ENCODE results near the gene PIP5KL1. TPM values are rescaled to one million over a fixed set of nuclear protein-coding genes. Genes with fewer than 3 reads are reported as not detected.
A peak's percentile ranks its signal among the peaks of the same experiment; 100 is the strongest.

Gene PIP5KL1
- total and polyA plus RNA-seq, 7 experiments from 2014 or later, result 0.17 to 2.9 (median 1.9) TPM; not detected in 1

DNA sequence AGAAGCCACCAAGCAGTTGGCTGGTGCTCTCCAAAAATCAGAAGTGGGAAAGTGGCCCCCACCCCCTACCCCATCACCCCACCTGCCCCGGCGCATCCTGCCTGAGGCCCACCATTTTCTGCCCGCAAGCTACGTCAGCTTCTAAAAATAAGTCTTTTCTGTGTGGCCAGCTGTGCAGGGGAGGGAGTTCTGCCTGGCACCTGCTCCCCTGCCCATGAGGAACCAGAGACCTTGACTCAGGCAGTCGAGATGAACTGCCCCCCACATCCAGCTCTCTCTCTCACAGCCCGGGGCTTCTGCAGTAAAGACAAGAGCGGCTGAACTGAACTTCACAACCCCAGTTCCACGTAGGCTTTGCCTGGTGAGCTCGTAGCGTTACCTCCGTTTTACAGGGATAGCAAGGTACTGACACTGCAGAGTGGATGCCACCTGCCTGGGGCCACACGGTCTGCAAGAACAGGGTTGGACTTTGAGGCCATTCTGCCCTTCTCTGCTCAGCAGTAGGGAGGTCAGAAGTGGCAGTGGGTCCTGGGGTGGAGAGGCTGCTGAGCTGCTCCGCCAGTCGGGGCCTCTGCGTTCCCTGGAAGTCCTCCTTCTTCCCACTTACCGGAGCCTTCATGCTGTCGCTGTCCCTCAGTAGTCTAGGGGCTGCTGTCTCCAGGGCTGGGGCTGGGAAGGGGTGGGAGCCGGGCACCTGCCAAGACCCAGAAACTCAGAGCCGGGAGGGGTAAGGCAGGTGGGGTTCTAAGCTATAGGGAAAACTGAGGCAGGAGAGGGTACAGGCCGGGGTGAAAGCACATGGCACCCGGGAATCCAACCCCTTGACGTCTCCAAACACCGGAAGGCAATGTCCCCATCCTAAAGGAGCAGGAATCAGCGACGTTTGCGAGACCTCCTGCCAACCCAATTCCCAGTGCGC, 14.5 kb downstream of the PIP5KL1 start:
- intact Hi-C loops (cut with micrococcal nuclease), result loop anchor here (1.0 to 5.0 kb wide), 7 partner anchors 14 to 691 kb away; partner anchors contain the start of genes STXBP1 (in 2 of the 2), FPGS (in 1 of the 2) and PIP5KL1 (in 1 of the 2)
- Histone ChIP-seq H3K36me3 (ENCODE audit: control insufficient read depth in 2 of 3, insufficient read depth in 3 of 3, low read length in 3 of 3) (peaks cover 0 to 31% (median 0%) of the 10 kb centered on the region in 3 experiments), H3K9me3 (ENCODE audit: control insufficient read depth in 2 of 3, low read length in 3 of 3) (no peaks in the 10 kb centered on the region), H3K4me3 (ENCODE audit: low read length) (peak overlapping the region; percentile 86), H3K4me1 (ENCODE audit: control insufficient read depth in 2 of 2, insufficient read depth in 2 of 2, low read length in 2 of 2) (peaks cover 24 to 31% of the 10 kb centered on the region in 2 donors), H3K27ac (ENCODE audit: low read depth, low read length) (peak overlapping the region; percentile 81), H3K27me3 (ENCODE audit: control insufficient read depth in 2 of 2, insufficient read depth in 2 of 2, low read length in 2 of 2) (no peaks in the 10 kb centered on the region)
- Mint-ChIP-seq H3K27ac (peak overlapping the region; percentile 69 to 95 (median 87)), H3K27me3 (no peaks in the 10 kb centered on the region), H3K36me3 (peaks cover 0 to 14% (median 1%) of the 10 kb centered on the region in 5 donors), H3K4me3 (peak overlapping the region; percentile 76 to 91 (median 86)), H3K9me3 (no peaks in the 10 kb centered on the region), H3K4me1 (peaks cover 23 to 64% (median 48%) of the 10 kb centered on the region in 7 donors)
- CTCF ChIA-PET, result interaction anchor here (0.6 to 2.5 kb wide), 9 partner anchors 10 to 326 kb away, joined by 3 to 12 read pairs (median 3); partner anchors contain the start of genes SH2D3C and TOR2A
- DNase-seq (peak in 7 of 9 donors; percentile 43 to 80 (median 52)), ATAC-seq (peak; percentile 6)
- POLR2A ChIA-PET, result interaction anchor here (0.5 to 4.9 kb wide), 21 partner anchors 12 to 1921 kb away, joined by 3 to 81 read pairs (median 3); partner anchors contain the start of genes CDK9, PTRH1, ST6GALNAC6 and TTC16

DNA sequence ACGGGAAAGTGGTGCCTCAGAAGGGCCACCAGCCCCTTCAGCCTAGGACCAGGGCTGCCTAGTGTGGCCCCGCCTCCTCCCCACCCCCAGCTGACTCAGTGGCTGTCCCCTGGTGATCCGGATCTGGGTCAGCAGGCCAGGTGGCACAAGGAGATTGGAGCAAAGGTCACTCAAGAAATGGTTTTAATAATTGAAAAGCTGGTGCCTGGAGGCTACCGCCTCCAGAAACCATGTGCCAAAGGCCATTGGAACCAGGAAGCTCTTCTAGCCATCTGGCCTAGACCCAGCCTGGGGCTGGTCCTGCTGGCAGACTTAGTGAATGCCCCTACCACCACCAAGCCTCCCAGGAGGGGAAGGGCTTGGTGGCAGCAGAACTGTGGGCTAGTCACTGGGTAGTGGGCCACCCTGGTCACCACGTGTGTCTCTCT, 15.2 kb downstream of the PIP5KL1 start:
- Histone ChIP-seq H3K27me3 (ENCODE audit: control insufficient read depth in 2 of 2, insufficient read depth in 2 of 2, low read length in 2 of 2) (no peaks in the 10 kb centered on the region), H3K36me3 (ENCODE audit: control insufficient read depth in 2 of 3, insufficient read depth in 3 of 3, low read length in 3 of 3) (peaks cover 0 to 38% (median 0%) of the 10 kb centered on the region in 3 experiments), H3K27ac (ENCODE audit: low read depth, low read length) (peak overlapping the region; percentile 81), H3K9me3 (ENCODE audit: control insufficient read depth in 2 of 3, low read length in 3 of 3) (no peaks in the 10 kb centered on the region), H3K4me1 (ENCODE audit: control insufficient read depth in 2 of 2, insufficient read depth in 2 of 2, low read length in 2 of 2) (peaks cover 24 to 31% of the 10 kb centered on the region in 2 donors), H3K4me3 (ENCODE audit: low read length) (peak overlapping the region; percentile 19)
- intact Hi-C loops (cut with micrococcal nuclease), result loop anchor here (5.0 kb wide), 3 partner anchors 33 to 348 kb away; partner anchors contain the start of gene STXBP1 (in 1 of the 2)
- ATAC-seq (no peak), DNase-seq (no peak)
- peaks cover 4 to 20% (median 7%) of the 10 kb centered on the region in 5 donors for H3K36me3 Mint-ChIP-seq
- CTCF ChIA-PET, result interaction anchor here (1.0 to 2.3 kb wide), 5 partner anchors 9 to 137 kb away, joined by 3 to 12 read pairs (median 4); partner anchors contain the start of gene SH2D3C
- peak overlapping the region; percentile 76 to 91 (median 86) for H3K4me3 Mint-ChIP-seq
- peak overlapping the region in 8 of 9 donors; percentile 69 to 95 (median 84) for H3K27ac Mint-ChIP-seq
- H3K27me3 Mint-ChIP-seq, result no peaks in the 10 kb centered on the region
- no peaks in the 10 kb centered on the region for H3K9me3 Mint-ChIP-seq
- H3K4me1 Mint-ChIP-seq, result peaks cover 30 to 66% (median 54%) of the 10 kb centered on the region in 7 donors
- POLR2A ChIA-PET, result interaction anchor here (0.8 to 4.9 kb wide), 13 partner anchors 11 to 1922 kb away, joined by 3 to 81 read pairs (median 3); partner anchors contain the start of genes CDK9, DPM2 and ST6GALNAC6

DNA sequence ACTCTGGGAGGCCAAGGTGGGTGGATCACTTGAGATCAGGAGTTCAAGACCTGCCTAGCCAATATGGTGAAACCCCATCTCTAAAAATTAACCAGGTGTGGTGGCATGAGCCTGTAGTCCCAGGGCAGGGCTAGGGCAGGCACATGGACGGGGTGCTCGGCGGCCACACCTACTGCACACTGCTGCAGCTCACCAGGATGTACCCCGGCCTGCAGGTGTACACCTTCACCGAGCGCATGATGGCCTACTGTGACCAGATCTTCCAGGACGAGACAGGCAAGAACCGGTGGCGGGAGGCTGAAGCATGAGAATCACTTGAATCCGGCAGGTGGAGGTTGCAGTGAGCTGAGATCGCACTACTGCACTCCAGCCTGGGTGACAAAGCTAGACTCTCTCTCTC, 16.9 kb downstream of the PIP5KL1 start:
- H3K4me1 Mint-ChIP-seq, result peaks cover 24 to 57% (median 46%) of the 10 kb centered on the region in 7 donors
- CTCF ChIA-PET, result interaction anchor here (0.6 to 1.7 kb wide), 3 partner anchors 126 to 178 kb away, joined by 3 to 8 read pairs (median 4); partner anchors contain the start of gene TOR2A

DNA sequence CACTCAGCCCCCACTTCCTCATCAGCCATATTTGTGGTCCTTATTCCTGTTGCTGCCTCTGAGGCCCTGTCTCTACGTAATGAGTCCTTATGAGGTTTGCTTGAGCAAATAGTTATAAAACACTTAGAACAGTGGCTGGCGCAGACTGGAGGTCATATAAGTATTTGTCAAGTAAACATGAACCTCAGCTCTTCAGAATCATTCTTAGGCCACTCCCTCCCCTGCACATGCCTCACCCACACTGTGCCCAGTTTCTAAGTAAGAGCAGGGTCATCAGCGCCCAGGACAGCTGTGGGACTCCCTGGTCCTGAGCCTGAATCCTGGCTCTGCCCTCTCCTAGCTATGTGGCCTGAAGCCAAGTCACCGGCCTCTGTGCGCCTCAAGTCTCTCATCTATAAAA, 17.7 kb downstream of the PIP5KL1 start:
- intact Hi-C loops (cut with micrococcal nuclease), result no loop called here
- ChIA-PET CTCF (interaction anchor here (0.6 to 1.7 kb wide), 6 partner anchors 9 to 178 kb away, joined by 3 to 8 read pairs (median 4); partner anchors contain the start of gene TOR2A), POLR2A (interaction anchor here (1.1 to 1.2 kb wide), 3 partner anchors 9 to 178 kb away, joined by 3 to 4 read pairs (median 3); partner anchors contain the start of gene TOR2A)
- Histone ChIP-seq H3K9me3 (ENCODE audit: control insufficient read depth in 2 of 3, low read length in 3 of 3) (no peaks in the 10 kb centered on the region), H3K27me3 (ENCODE audit: control insufficient read depth in 2 of 2, insufficient read depth in 2 of 2, low read length in 2 of 2) (no peaks in the 10 kb centered on the region), H3K36me3 (ENCODE audit: control insufficient read depth in 2 of 3, insufficient read depth in 3 of 3, low read length in 3 of 3) (peaks cover 0 to 56% (median 0%) of the 10 kb centered on the region in 3 experiments), H3K4me1 (ENCODE audit: control insufficient read depth in 2 of 2, insufficient read depth in 2 of 2, low read length in 2 of 2) (peaks cover 24% of the 10 kb centered on the region in 2 donors), H3K4me3 (ENCODE audit: low read length) (no peak overlapping the region), H3K27ac (ENCODE audit: low read depth, low read length) (no peak overlapping the region)
- no peaks in the 10 kb centered on the region for H3K27me3 Mint-ChIP-seq
- ATAC-seq (no peak), DNase-seq (no peak)
- H3K4me3 Mint-ChIP-seq, result peak overlapping the region in 2 of 10 donors; percentile 7 to 19
- no peaks in the 10 kb centered on the region for H3K9me3 Mint-ChIP-seq
- peaks cover 4 to 20% (median 7%) of the 10 kb centered on the region in 5 donors for H3K36me3 Mint-ChIP-seq
- peak overlapping the region in 6 of 9 donors; percentile 43 to 81 (median 61) for H3K27ac Mint-ChIP-seq
- H3K4me1 Mint-ChIP-seq, result peaks cover 18 to 49% (median 38%) of the 10 kb centered on the region in 7 donors

More for the DNA sequence above, 16.9 kb downstream of the PIP5KL1 start:
- DNase-seq, result peak in 1 of 9 donors; percentile 8
- no peak for ATAC-seq
- POLR2A ChIA-PET, result interaction anchor here (0.6 to 4.9 kb wide), 5 partner anchors 10 to 179 kb away, joined by 3 to 81 read pairs (median 4); partner anchors contain the start of gene TOR2A
- peaks cover 4 to 20% (median 7%) of the 10 kb centered on the region in 5 donors for H3K36me3 Mint-ChIP-seq
- no peaks in the 10 kb centered on the region for H3K27me3 Mint-ChIP-seq
- H3K27ac ChIP-seq (ENCODE audit: low read depth, low read length), result no peak overlapping the region
- peak overlapping the region in 2 of 9 donors; percentile 69 to 81 for H3K27ac Mint-ChIP-seq
- H3K27me3 ChIP-seq (ENCODE audit: control insufficient read depth in 2 of 2, insufficient read depth in 2 of 2, low read length in 2 of 2), result no peaks in the 10 kb centered on the region
- no peaks in the 10 kb centered on the region for H3K9me3 ChIP-seq (ENCODE audit: control insufficient read depth in 2 of 3, low read length in 3 of 3)
- H3K4me3 Mint-ChIP-seq, result peak overlapping the region in 2 of 10 donors; percentile 13 to 29
- peaks cover 24 to 31% of the 10 kb centered on the region in 2 donors for H3K4me1 ChIP-seq (ENCODE audit: control insufficient read depth in 2 of 2, insufficient read depth in 2 of 2, low read length in 2 of 2)
- no peak overlapping the region for H3K4me3 ChIP-seq (ENCODE audit: low read length)
- no peaks in the 10 kb centered on the region for H3K9me3 Mint-ChIP-seq
- peaks cover 0 to 48% (median 0%) of the 10 kb centered on the region in 3 experiments for H3K36me3 ChIP-seq (ENCODE audit: control insufficient read depth in 2 of 3, insufficient read depth in 3 of 3, low read length in 3 of 3)
- intact Hi-C loops (cut with micrococcal nuclease), result no loop called here

DNA sequence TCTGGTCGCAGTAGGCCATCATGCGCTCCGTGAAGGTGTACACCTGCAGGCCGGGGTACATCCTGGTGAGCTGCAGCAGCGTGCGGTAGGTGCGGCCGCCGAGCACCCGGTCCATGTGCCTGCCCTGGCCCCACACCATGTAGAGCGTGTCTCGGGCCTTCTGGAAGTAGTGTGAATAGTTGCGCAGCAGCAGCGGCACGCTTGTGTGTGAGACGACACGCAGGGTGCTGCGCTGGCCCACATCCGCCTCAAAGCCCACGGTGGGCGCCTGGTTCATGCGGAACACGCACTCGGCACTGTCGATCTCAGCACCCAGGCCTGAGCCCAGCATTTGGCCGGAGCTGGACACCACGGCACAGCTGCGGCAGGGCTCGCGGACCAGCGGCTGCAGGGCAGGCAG, 18.3 kb downstream of the PIP5KL1 start:
- Histone ChIP-seq H3K27ac (ENCODE audit: low read depth, low read length) (no peak overlapping the region), H3K9me3 (ENCODE audit: control insufficient read depth in 2 of 3, low read length in 3 of 3) (no peaks in the 10 kb centered on the region), H3K4me3 (ENCODE audit: low read length) (no peak overlapping the region), H3K27me3 (ENCODE audit: control insufficient read depth in 2 of 2, insufficient read depth in 2 of 2, low read length in 2 of 2) (no peaks in the 10 kb centered on the region), H3K4me1 (ENCODE audit: control insufficient read depth in 2 of 2, insufficient read depth in 2 of 2, low read length in 2 of 2) (peaks cover 20 to 23% of the 10 kb centered on the region in 2 donors), H3K36me3 (ENCODE audit: control insufficient read depth in 2 of 3, insufficient read depth in 3 of 3, low read length in 3 of 3) (peaks cover 0 to 59% (median 0%) of the 10 kb centered on the region in 3 experiments)
- Mint-ChIP-seq H3K27me3 (no peaks in the 10 kb centered on the region), H3K27ac (peak overlapping the region in 2 of 9 donors; percentile 5 to 95), H3K36me3 (peaks cover 4 to 20% (median 7%) of the 10 kb centered on the region in 5 donors), H3K9me3 (no peaks in the 10 kb centered on the region), H3K4me3 (no peak overlapping the region), H3K4me1 (peaks cover 18 to 44% (median 33%) of the 10 kb centered on the region in 7 donors)
- intact Hi-C loops (cut with micrococcal nuclease), result no loop called here
- ChIA-PET POLR2A (interaction anchor here (0.6 to 1.2 kb wide), 4 partner anchors 8 to 177 kb away, joined by 3 to 4 read pairs (median 3); partner anchors contain the start of gene TOR2A), CTCF (interaction anchor here (0.9 to 1.1 kb wide), 2 partner anchors 9 to 30 kb away, joined by 3 to 4 read pairs; no protein-coding TSS in a partner anchor)
- no peak for ATAC-seq
- peak in 1 of 9 donors; percentile 6 for DNase-seq

All from naive thymus-derived CD4-positive, alpha-beta T cell (primary cell).